Upper lobe of left lung (tissue), 6 donors: ENCODE data around the gene ISX. TPM values are rescaled to one million over a fixed set of nuclear protein-coding genes. Genes with fewer than 3 reads are reported as not detected.

Experiments
- ATAC-seq, 2 donors: fragments of 200-7000 bp; cut with Tn5 transposase; one replicate each; pipeline ENCODE4 v1.9.1; 2022; ENCODE audit warnings: mild to moderate bottlenecking in 2 of 2, moderate library complexity in 2 of 2; ENCODE audit not compliant: low FRiP score in 2 of 2
- DNase-seq, 2 donors: peaks; one replicate each; pipeline ENCODE4 v3.0.0-alpha.2; 2019 to 2020
- H3K27ac ChIP-seq, 4 donors: fragments of 200-600 bp; sonication (generic); one replicate each; pipeline ENCODE4 v1.5.1; 2016 to 2019
- H3K27me3 ChIP-seq, 4 donors: fragments of 200-600 bp; sonication (generic); one replicate each; pipeline ENCODE4 v1.5.1; 2017 to 2019
- H3K36me3 ChIP-seq, 4 donors: fragments of 200-600 bp; sonication (generic); one replicate each; pipeline ENCODE4 v1.5.1; 2016 to 2019
- H3K4me1 ChIP-seq, 4 donors: fragments of 200-600 bp; sonication (generic); one replicate each; pipeline ENCODE4 v1.5.1; 2018 to 2019
- H3K4me3 ChIP-seq, 4 donors: fragments of 200-600 bp; sonication (generic); one replicate each; pipeline ENCODE4 v1.5.1; 2017 to 2019; ENCODE audit warnings: mild to moderate bottlenecking in 2 of 4, moderate library complexity in 1 of 4
- H3K9me3 ChIP-seq, 4 donors: fragments of 200-600 bp; sonication (generic); one replicate each; pipeline ENCODE4 v1.5.1; 2018 to 2019
- CTCF ChIP-seq, 6 experiments: fragments of 450-650 bp in 4 of 6; fragments of 200-600 bp in 2 of 6; sonication (generic) in 2 of 6; IDR thresholded peaks; one replicate each; pipeline ENCODE4 v1.5.1; 2016 to 2019; ENCODE audit warnings: antibody characterized with exemption in 6 of 6
- EP300 ChIP-seq, 4 donors: sonication (generic); formaldehyde crosslinking; IDR thresholded peaks; one replicate each; pipeline ENCODE4 v1.5.1; 2017; ENCODE audit warnings: antibody characterized with exemption in 4 of 4, control low read depth in 2 of 4
- POLR2A ChIP-seq, 4 donors: fragments of 450-650 bp; IDR thresholded peaks; one replicate each; pipeline ENCODE4 v1.5.1; 2016 to 2017; ENCODE audit warnings: antibody characterized with exemption in 4 of 4, mild to moderate bottlenecking in 2 of 4
- POLR2AphosphoS5 ChIP-seq, 2 donors: sonication (generic); formaldehyde crosslinking; IDR thresholded peaks; one replicate each; pipeline ENCODE4 v1.5.1; 2017; ENCODE audit warnings: antibody characterized with exemption in 2 of 2
- WGBS, 2 donors: methylation state at CpG; one replicate each; pipeline ENCODE4 v1.1.5; 2017 to 2018; 5-methylcytosine and 5-hydroxymethylcytosine counted together
- total RNA-seq, 6 donors: library from RNA; depleted of rRNA in 4 of 6; stranded (reverse); fragments of >200 nt in 4 of 6; gene quantifications; one replicate each; pipeline versions ENCODE4 v1.1.0 to v1.2.1, GENCODE V29; 2016 to 2021
- donor health status: DM: no; HTN: no; CAD: no; lungs with moderate emphysema.
- donor health status: DM: no; HTN: yes; CAD: no; lungs with severe emphysema.

The ISX gene
- total RNA-seq, 6 donors from 2014 or later = not detected

DNA sequence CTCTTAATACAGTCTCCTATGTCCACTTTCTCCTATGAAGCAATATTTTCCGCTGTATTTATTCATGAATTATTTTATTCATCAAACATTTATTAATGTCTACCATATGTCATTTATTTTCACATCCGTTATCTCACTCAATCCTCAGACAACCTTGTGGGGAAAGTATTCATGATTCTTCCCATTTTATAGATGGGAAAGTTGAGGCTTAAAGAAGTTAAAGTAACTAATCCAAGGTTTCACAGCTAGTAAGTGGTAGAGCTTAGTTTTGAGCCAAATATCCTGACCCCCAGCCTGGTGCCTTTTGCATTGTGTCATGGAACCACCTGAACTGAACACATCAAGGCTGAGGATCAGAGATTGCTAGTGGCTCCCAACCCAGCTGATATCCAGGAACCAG lies 66.6 kb downstream of the ISX start:
- H3K4me3 ChIP-seq = no peak overlapping the region
- H3K27me3 ChIP-seq = no peaks in the 10 kb centered on the region
- DNase-seq (no peak), ATAC-seq (no peak)
- no peak for TF ChIP-seq CTCF (IDR thresholded peaks at IDR 0.05)
- TF ChIP-seq POLR2AphosphoS5 (IDR thresholded peaks at IDR 0.05) = no peak
- TF ChIP-seq EP300 (IDR thresholded peaks at IDR 0.05) = no peak
- TF ChIP-seq POLR2A (IDR thresholded peaks at IDR 0.05) = no peak
- no peaks in the 10 kb centered on the region for H3K36me3 ChIP-seq
- WGBS, 2 donors = 91 to 93% methylated on average over 2 of the region's 2 CpGs
- no peaks in the 10 kb centered on the region for H3K4me1 ChIP-seq
- no peaks in the 10 kb centered on the region for H3K9me3 ChIP-seq
- no peak overlapping the region for H3K27ac ChIP-seq

DNA sequence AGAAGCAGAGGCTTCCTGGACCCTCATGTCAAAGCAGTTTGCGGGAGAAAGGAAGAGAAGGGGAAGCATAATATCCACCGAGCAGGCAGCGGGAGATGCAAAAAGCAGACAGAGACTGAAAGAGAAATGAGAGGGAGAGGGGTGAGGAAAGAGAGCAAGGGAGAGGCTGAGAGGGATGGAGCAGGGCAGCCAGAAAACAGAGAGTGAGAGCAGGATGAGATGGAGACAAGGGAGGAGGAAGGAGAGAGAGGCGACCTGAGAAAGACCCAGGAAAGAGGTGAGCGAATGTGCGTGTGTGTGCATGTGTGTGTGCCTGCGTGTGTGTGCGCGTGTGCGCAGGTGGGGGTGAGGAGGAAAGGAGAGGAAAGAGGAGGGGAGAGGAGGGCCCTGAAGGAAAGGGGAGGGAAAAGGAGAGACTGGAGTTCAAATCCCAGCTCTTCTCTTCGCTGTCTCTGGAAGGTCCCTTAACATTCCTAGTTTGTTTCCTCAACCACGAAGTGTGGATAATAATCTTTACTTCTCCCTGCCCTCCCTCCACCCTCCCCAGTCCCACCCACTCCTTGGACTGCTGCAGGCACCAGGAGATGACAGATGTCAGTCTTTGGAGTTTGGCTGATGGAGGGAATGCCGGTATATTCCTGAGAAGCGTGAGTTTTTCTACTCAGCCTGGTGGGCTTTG lies 67.9 kb downstream of the ISX start:
- TF ChIP-seq POLR2A (IDR thresholded peaks at IDR 0.05) = no peak
- no peak for TF ChIP-seq POLR2AphosphoS5 (IDR thresholded peaks at IDR 0.05)
- no peak for TF ChIP-seq CTCF (IDR thresholded peaks at IDR 0.05)
- H3K36me3 ChIP-seq = no peaks in the 10 kb centered on the region
- H3K4me3 ChIP-seq = no peak overlapping the region
- no peaks in the 10 kb centered on the region for H3K4me1 ChIP-seq
- H3K27ac ChIP-seq = no peak overlapping the region
- ATAC-seq (no peak), DNase-seq (no peak)
- H3K27me3 ChIP-seq = no peaks in the 10 kb centered on the region
- no peaks in the 10 kb centered on the region for H3K9me3 ChIP-seq
- 58 to 61% methylated on average over 14 of the region's 14 CpGs for WGBS, 2 donors

- ATAC-seq = no peak
- H3K4me3 ChIP-seq = no peak overlapping the region
- H3K27ac ChIP-seq = no peak overlapping the region
- DNase-seq = no peak
- no peaks in the 10 kb centered on the region for H3K27me3 ChIP-seq
- no peak for TF ChIP-seq EP300 (IDR thresholded peaks at IDR 0.05)
- no peak for TF ChIP-seq POLR2A (IDR thresholded peaks at IDR 0.05)
- TF ChIP-seq POLR2AphosphoS5 (IDR thresholded peaks at IDR 0.05) = no peak
- no peak for TF ChIP-seq CTCF (IDR thresholded peaks at IDR 0.05)
- WGBS, 2 donors = 11 to 29% methylated on average over 4 to 8 of the region's 8 CpGs
- H3K9me3 ChIP-seq = no peaks in the 10 kb centered on the region
- H3K36me3 ChIP-seq = no peaks in the 10 kb centered on the region
- H3K4me1 ChIP-seq = no peaks in the 10 kb centered on the region
Measured at GRCh38 chr22:35134637-35135036, 68.7 kb downstream of the ISX start.

- TF ChIP-seq CTCF (IDR thresholded peaks at IDR 0.05) (no peak), EP300 (IDR thresholded peaks at IDR 0.05) (no peak), POLR2AphosphoS5 (IDR thresholded peaks at IDR 0.05) (no peak), POLR2A (IDR thresholded peaks at IDR 0.05) (no peak)
- Histone ChIP-seq H3K36me3 (no peaks in the 10 kb centered on the region), H3K4me3 (no peak overlapping the region), H3K9me3 (no peaks in the 10 kb centered on the region), H3K27ac (no peak overlapping the region), H3K27me3 (no peaks in the 10 kb centered on the region), H3K4me1 (no peaks in the 10 kb centered on the region)
- 51 to 59% methylated on average over 4 to 5 of the region's 5 CpGs for WGBS, 2 donors
- DNase-seq (no peak), ATAC-seq (no peak)
Measured at GRCh38 chr22:35135165-35135564, 69.2 kb downstream of the ISX start.

Other genes starting within 250 kb of the ISX start
- gene HMGXB4, start 191.3 kb downstream of the ISX start, total RNA-seq = 10 to 100 TPM; 15.7 to 20.9 (median 17.2) TPM
- 100 to 1,000 TPM in 2 of 6 donors, 10 to 100 TPM in 4; 79.2 to 194 (median 94.6) TPM for gene TOM1, start 233.7 kb downstream of the ISX start, total RNA-seq